HG02642 (cell line): ENCODE results near the gene CTNND2.

ENCODE experiments used
- ATAC-seq: cut with Tn5 transposase; IDR thresholded peaks from one replicate; pipeline ENCODE4 v1.9.1; 2021; ENCODE audit warnings: mild to moderate bottlenecking; ENCODE audit not compliant: unreplicated experiment, poor library complexity

CTNND2 gene

DNA sequence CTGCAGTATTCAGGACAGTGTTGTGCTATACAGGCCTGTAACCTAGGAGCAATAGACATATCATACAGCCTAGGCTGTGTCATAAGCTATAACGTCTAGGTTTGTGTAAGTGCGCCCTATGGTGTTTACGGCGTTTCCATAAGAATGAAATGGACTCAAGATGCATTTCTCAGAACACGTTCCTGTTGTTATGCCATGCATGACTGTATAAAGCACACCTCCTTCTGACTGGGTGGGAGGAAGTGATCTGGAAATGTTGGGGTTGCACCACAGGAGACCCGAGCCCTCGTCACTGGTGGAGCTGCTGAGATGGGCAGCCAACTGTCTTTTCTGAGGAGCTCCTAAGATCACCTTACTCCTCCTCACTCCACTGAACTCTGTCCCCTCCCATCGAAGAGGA, 751.9 kb downstream of the CTNND2 start:
- ATAC-seq = no peak

DNA sequence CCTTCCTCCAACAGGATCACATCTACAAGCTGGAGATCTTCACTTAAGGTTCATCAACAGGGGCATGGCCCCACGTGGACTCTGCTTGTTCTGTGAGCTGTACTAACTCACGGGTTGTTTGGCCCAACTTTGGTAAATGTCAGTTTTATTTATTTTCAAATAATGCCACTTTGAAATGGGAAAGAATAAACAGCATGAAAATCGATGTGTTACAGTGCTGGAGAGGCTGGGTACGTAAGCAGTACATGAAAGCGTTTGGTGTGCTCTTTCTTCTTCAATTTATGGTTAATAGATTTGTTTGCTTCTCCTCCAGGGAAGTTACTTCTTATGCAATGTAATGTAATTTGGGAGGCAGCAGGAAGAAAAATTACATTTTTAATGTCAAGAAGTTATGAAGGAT, 753.3 kb downstream of the CTNND2 start:
- ATAC-seq = no peak

DNA sequence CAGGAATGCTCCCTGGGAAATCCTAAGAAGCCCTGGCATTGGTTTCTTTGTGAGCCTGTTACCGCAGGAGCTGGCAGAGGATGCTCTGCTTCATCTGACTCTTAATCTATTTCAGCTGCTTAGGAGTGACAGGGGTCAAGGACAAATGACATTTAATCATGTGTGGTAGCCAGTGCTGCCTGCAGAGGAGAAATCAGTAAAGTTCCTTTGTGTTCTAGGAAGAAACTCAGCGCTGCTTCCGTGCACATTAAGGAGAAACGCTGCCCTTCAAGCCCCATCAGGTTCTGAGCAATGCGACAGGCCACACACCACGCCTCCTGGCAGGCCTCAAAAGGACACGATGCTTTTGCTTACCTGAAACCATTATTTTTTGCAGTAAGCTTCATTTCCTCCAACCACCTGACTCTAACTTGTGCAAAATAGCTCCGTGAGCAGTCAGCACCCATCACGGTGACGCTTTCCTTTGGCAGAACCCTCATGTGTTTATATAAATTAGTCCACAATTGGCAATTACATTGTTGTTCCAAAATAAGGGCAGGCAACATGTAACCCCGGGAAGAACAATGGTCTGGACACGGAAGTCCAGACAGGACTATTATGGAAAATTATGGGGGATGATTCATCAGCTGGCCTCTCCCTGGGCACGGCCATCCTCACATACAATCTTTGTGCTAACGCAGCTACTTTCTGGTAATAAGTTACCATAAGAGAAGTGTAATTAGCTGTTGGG, 755.3 kb downstream of the CTNND2 start:
- ATAC-seq = no peak

DNA sequence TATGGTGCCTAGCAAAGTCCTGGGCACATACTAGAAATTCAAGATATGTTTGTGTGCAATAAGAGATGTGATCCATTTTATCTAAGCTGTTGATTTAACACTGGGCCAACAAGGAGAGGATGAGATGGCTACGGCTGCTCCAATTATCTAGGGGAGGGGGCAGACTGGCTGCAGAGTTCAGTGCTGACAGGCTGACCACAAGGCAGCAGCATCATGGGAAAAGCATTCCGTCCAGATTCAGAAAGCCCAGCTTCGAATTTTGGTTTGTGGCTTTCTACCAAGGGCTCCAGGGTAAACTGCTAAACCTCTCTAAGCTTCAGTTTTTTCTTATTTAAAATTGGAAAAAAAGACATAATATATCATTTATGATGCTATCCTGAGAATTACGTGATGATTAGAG, 758.1 kb downstream of the CTNND2 start:
- no peak for ATAC-seq

DNA sequence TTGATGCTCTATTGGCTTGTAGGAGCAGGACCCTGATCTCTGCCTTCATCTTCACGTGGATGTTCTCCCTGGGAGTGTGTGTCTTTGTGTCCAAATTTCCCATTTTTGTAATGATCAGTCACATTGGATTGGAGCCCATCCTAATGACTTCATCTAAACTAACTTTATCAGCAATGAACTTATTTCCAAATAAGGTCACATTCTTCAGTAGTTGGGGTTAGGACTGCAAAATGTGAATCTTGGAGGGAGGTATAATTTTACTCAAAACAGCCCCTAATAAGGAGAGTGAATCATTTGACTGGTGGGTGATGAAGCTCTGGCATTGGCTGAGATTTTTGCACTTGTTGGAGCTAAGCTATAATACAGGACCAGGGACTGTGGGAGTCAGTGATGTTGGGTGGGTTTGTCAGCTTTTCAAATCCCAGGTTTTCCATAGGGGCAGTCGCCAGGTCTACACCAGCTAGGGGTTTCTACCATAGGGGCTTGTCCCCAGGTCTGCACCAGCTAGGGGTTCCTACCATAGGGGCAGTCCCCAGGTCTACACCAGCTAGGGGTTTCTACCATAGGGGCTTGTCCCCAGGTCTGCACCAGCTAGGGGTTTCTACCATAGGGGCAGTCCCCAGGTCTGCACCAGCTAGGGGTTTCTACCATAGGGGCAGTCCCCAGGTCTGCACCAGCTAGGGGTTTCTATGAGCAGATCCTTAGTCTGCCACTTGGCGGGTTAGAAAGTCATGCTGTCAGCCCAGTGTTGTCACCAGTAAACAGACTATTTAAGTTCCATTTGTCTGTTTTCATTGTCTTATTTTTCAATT, 760.6 kb downstream of the CTNND2 start:
- ATAC-seq = no peak

DNA sequence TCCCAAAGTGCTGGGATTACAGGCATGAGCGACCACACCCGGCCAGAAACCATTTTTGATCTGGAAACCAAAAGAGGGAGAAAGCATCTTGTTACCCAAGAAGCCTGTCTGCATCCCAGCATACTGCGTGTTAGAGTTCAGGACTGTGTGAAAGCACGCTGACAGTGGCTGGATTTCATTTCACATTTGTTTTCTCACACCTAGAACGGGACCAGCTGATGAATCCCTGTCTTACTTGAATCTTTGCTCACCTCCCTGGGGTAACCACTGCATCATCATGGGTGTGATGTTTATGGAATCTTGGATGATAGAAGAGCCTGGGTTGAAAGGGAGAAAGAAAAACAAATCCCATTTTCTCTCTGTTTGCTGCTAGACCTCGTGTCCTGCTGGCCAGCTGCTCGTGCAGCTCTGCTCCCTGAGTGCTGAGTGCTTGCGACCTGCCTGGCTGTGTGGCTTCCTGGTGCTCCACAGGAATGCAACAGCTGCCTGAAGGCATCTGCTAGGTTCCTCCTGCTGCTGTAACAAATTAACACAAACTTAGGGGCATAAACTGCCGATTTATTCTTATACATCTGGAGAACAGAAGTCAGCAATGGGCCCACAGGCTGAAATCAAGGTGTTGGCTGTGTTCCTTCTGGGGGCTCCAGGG, 764.9 kb downstream of the CTNND2 start:
- ATAC-seq = no peak

DNA sequence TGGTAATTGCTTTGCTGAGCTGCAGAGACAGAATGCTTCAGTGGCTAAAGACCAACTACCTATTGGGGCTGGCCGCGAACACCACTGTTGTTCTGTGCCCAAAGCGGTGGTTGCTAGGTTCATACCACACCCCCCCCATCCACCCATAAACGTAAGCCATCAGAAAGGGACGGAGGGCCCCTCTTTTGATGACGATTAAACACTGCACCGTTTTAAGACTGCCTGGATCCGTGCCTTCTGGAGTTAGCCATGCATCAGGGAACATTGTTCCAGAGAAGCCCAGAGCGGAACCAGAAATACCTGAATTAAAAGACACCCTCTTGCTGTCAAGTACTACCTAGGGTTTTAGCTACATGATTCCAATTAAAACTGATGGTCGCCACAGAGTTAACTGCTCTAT, 774.1 kb downstream of the CTNND2 start:
- no peak for ATAC-seq

DNA sequence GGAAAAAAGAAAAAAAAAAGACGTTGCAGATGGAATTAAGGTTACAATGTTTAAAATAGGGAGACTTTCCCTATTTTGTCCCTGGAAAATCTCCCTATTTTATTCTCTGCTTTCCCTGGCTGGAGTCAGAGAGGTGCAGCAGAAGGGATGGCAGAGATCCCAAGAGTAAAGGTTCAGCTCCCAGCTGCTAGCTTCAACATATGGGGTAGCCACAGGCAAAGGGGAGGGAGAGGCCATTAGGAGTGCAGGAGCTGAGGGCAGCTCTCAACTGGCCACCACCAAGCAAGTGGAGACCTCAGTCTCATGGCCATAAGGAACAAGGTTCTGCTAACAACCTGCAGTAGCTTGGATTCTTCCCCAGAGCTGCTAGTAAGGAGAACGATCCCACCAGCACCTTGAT, 776.2 kb downstream of the CTNND2 start:
- no peak for ATAC-seq

DNA sequence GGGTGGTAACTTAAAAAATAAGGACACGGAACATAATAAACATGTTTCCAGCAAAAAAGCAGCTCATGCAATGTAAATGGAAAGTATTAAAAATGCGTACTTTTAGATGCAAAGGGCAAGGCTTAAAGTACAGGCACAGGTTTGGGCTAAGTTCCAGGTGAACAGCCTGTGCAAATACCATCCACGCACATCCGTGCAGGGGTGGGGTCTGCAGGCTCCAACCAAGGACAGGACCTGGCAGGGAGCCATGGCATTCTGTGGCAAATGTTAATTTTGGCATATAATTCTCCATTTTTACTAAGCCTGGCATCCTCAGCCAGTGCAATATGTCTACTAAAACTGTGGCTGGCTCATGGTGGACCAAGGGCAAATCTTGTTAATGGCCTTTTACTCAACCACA, 777.4 kb downstream of the CTNND2 start:
- no peak for ATAC-seq

DNA sequence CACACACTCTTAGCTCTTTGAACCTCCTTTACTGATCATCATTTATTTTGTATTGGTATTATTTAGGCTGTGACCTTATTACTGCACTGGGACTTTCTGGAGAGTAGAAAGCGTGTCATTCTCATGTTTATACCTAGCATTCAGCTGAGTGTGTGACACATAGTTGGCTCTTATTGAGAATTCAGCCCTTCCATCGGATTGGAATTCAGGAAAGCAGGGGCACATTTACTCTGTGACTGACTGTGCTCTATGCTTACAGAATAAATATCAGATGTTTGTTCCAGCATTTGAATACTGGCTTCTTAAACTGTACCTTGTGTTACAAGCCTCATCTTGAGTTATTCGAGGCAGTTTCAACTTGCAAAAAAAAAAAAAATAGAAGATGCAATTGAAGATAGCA, 782.4 kb downstream of the CTNND2 start:
- no peak for ATAC-seq

DNA sequence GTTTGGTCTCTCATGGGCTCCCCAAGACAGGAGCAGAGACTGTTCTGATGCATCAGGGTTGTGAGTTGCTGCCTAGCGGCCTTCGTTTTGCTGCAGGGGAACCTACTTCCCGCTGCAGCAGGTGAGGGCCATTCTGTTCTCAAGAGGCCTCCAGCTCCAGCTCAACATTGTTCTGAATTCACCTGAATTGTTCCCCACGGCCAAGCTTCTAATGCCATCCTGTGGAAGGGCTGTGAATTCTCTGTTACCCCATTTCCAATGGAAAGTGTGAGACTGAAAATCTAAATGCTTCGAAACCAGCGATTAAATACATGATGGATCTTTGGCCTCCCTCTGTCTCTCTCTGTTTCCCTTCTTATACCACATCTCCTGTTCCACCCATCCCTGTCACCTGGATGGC, 794.1 kb downstream of the CTNND2 start:
- ATAC-seq = no peak

DNA sequence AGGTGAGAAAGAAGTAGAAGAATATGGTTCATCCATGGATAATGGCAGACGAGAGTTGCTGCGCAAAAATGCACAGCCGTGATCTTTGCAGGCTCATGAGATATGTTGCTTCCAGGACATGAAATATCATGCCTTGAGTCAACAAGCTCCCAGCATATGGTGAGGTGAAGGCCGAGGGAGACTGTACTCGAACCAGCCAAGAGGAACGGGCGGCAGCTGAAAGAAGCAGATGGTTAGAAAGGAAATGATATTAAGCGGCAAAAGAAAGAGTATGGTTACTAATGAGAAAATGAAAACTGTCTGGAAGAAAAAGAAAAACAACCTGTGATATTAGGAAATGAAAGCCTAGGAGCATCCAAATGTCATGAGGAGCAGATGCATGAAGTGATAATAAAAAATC, 798.5 kb downstream of the CTNND2 start:
- no peak for ATAC-seq

DNA sequence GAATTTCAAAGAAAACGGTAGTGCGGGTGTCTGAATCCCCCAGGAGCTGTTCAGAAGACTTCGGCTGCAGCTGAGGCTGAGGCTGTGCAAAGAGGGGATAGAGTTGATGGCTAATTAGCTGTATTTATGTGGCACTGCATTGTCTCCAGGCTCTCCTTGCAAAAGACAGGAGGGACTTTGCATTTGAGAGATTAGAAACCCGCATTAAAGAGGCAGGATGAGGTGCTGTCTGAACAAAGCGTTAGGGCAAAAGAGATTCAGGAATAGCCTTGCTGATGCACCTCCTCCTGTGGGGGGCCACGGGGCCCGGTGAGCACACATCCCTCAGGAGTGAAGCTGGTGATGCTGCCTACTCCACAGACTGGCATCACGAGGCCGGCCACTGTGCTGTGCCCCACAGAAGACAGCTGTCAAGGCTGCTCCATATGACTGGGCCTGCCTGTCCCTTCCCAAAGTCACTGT, 799.6 kb downstream of the CTNND2 start:
- ATAC-seq = no peak

DNA sequence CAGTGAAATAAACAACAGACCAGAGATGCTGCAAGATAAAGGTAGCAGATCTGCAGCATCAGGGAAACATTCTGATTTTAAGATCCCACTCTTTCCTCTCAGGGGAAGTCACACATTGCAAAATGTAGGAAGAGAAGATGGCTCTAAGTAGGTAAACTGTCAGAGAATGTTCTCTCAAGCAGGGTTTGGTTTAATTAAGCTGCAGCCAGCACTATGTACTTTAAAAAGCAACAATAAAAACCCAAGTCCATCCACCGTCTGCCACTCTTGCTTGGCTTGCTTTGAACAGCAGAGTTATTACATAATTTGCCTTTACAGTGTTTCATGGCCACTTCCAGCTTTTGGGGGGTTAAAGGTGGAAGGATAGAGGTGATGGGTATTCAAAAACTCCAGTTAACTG, 800.0 kb downstream of the CTNND2 start:
- ATAC-seq = no peak

DNA sequence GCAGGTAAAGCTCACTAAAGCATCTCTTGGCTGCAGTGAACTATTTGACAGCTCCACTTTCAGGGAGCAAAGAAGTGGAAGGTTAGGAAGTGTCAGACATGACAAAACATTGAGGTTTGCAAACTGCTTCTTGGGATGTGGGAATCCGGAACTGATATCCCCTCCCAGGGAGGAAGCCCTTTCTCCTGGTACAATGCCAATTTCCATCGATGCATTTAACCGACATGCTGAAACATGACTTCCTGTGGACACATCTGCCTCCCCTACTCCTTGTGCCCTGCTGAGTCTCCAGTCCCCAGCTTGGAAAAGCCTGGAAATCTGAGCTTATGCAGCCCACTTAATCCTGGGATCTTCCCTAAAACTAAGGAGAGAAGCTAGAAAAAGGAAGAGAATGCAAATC, 820.1 kb downstream of the CTNND2 start:
- ATAC-seq = no peak

DNA sequence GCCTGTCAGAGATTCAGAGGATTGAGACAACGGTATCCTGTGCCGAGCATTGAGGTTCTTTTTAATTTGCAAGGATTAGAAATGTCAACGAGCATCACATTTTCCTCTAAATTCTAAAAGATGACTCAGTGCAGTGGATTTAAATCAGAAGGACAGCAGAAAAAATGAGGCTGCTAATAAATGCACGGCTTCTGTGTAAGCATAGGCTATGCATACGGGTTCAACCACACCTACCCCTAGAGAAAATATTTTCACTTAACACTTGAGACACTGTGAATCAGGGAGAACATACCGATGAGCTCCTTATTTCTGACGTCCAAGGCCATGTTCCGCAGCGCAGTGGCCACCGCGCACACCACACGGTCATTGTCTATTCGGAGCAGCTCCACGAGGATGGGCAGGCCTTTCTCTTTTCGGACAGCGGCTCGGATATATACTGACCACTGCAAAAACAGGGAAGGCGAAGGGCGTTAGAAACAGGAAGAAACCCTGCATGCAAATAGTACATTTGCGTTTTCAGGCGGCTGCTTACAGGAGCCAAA, 821.8 kb downstream of the CTNND2 start:
- ATAC-seq = no peak

DNA sequence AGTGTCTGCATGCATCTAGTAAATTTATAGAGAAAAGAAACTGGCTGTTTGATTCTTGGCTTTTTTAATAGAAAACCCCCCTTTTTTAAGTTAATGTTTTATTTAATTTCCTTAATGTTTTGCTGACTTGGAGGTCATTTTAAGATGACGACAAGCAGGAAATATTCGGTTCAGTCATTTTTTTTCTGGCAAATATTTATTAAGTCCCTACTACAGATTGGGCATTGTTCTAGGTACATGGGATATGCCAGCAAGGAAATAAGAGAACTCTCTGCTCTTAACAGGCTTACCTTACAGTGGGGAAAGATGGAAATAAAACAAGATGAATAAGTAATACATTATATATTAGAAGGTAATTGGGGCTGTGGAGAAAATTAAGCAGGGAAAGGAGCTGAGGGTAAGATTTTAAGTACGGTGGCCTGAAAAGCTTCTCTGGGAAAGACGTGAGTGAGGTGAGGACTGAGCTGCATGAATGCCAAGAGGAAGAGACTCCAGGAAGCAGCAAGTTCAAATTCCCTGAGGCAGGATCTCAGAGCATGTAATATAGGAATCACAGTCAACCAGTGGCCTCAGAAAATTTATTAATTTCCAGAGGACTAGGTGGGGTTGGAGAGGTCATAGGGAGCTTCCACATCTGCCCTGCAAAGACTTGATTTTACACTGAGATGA, 827.2 kb downstream of the CTNND2 start:
- ATAC-seq = no peak

DNA sequence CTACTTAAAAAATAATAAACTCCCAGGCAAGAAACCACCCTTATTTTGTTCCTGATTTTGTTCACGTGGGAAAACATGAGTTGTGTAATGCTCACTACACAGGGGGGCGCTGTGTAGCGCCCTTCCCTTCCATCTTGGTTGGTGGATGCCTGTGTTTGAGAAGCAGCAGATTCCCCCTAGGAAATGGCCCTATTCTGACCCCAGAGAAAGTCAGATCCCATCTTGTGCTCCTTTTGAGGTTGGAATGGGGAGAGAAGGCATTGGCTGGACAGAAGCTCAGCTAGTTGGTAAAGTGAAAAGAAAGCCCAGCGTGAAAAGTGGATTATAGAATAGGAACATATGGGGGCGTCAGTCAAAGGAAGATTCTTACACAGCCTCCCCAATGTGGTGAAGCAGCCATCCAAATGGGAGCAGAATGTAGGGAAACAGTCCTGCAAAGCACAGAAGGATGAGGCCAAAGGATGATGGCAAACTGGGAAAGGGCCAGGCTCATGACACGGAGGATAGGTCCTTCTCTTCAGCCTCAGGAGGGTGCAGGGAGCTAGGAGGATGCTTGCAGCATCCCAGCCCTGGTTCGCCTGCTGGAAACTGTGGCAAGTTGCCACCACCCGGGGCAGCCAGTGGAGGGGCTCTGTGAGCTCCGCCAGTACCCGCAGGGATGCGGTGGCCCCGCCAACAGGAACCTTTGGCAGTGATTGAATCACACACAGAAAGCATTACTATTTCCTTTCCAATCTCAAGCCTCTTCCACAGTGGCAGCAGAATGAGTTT, 829.0 kb downstream of the CTNND2 start:
- ATAC-seq = no peak

DNA sequence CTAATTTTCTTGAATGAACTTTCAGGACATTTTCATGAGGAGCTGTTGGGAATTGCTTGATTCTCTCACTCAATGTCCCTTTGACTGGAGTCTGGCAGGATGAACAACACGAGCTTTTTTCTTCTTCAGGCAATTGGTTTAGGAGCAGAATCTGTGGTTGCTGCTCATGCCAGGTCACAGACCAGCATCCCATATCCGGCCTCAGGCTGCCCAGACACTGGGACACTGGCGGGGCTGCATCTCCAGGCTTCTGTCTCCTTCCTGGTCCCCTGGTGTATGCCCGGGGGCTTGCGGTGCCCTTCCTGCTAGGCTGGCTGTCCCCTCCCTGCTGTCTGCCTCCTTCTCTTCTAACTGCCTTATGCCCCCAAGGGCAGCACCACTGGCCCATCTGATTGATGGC, 831.7 kb downstream of the CTNND2 start:
- no peak for ATAC-seq

DNA sequence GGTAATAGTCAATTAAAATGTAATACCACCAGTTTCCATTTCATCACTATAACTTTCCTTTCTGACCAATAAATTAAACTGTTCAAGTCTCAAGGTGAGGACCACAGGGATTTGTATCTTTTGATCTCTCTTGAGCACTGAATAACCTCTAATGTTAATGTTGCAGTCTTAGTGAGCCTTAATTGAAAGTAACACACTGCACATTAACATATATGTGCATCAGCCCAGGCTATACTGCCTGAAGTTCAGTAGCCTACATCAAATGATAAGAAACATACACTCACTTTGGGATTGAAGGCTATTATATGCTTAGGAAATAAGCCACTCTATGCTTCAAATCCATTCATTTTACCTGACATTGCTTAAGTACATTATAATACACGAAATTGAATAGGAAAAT, 832.2 kb downstream of the CTNND2 start:
- no peak for ATAC-seq
